Adrenal gland (tissue), 19 donors: ENCODE results near the gene ZSCAN10. TPM values are rescaled to one million over a fixed set of nuclear protein-coding genes. Genes with fewer than 3 reads are reported as not detected.
A peak's percentile ranks its signal among the peaks of the same experiment; 100 is the strongest.

Experiments used
- DNase-seq, 7 donors: peaks; one replicate each; pipeline ENCODE4 v3.0.0-alpha.2; 2019 to 2020
- H3K27ac ChIP-seq, 5 donors: fragments of 200-600 bp; sonication (generic) in 4 of 5; 1 replicate in 3 of 5; 2 replicates in 2 of 5; pipeline versions ENCODE4 v1.5.1 to v1.8.0; 2016 to 2020; ENCODE audit warnings: mild to moderate bottlenecking in 1 of 5
- H3K27me3 ChIP-seq: fragments of 200-600 bp; 2 replicates; pipeline ENCODE4 v1.8.0; 2021
- H3K36me3 ChIP-seq, 2 donors: fragments of 200-600 bp; replicated peaks in 1 of 2; 1 replicate in 1 of 2; 2 replicates in 1 of 2; pipeline versions ENCODE4 v1.5.1 to v1.8.0; 2018 to 2022
- H3K4me1 ChIP-seq, 2 donors: fragments of 200-600 bp; replicated peaks in 1 of 2; 1 replicate in 1 of 2; 2 replicates in 1 of 2; pipeline versions ENCODE4 v1.5.1 to v1.8.0; 2018 to 2021
- H3K4me3 ChIP-seq, 4 donors: fragments of 200-600 bp; sonication (generic) in 3 of 4; one replicate each; pipeline ENCODE4 v1.5.1; 2016 to 2018
- H3K9me3 ChIP-seq, 3 donors: fragments of 200-600 bp; sonication (generic) in 1 of 3; replicated peaks in 1 of 3; 1 replicate in 2 of 3; 2 replicates in 1 of 3; pipeline versions ENCODE4 v1.5.1 to v1.8.0; 2016 to 2021
- CTCF ChIP-seq, 6 experiments: fragments of 450-650 bp in 4 of 6; fragments of 200-600 bp in 2 of 6; sonication (generic) in 1 of 6; IDR thresholded peaks; 1 replicate in 5 of 6; 2 replicates in 1 of 6; pipeline versions ENCODE4 v1.5.1 to v1.8.0; 2016 to 2021; ENCODE audit warnings: antibody characterized with exemption in 6 of 6, mild to moderate bottlenecking in 2 of 6, moderate library complexity in 1 of 6
- POLR2A ChIP-seq, 2 donors: fragments of 450-650 bp; IDR thresholded peaks; one replicate each; pipeline ENCODE4 v1.6.1; 2017; ENCODE audit warnings: antibody characterized with exemption in 2 of 2, mild to moderate bottlenecking in 2 of 2, moderate library complexity in 1 of 2
- WGBS, 4 donors: extraction: QIAGEN DNeasy Blood & Tissue Kit in 2 of 4; methylation state at CpG; one replicate each; pipeline versions ENCODE4 v1.1.5 to v1.1.7; 2013 to 2017; 5-methylcytosine and 5-hydroxymethylcytosine counted together
- intact Hi-C, 2 donors: fragments of 100-400 bp; cut with DNase I; formaldehyde crosslinking; loops; one replicate each; pipeline versions ENCODE4 v1.14.1 to v1.15.0; 2022 to 2023
- long read RNA-seq, 10 donors: library from polyadenylated mRNA in 3 of 10; unstranded in 2 of 10; stranded (forward) in 1 of 10; transcript quantifications; one replicate each; pipeline ENCODE4 v2.0.0 and lab custom pipeline, GENCODE V29; 2021 to 2026
- polyA plus RNA-seq, 3 donors: library from polyadenylated mRNA; stranded (reverse); fragments of 200-250 nt in 2 of 3; fragments of 350-450 nt in 1 of 3; fragmentation: Illumina TruSeq in 1 of 3; extraction: RNeasy Lipid Tissue Mini Kit (QIAGEN cat#74804) in 1 of 3; gene quantifications; one replicate each; pipeline ENCODE4 v1.2.3, GENCODE V29; 2013 to 2014
- total RNA-seq, 9 donors: library from RNA; depleted of rRNA in 4 of 9; stranded (reverse); fragments of >200 nt in 4 of 9; fragments of 120-200 nt in 1 of 9; fragmentation: NEBNext Ultra II Directional in 1 of 9; extraction: Animal tissue kit (Norgen Biotek cat#: 25700) in 1 of 9; gene quantifications; one replicate each; pipeline versions ENCODE4 v1.1.0 to v1.2.4, GENCODE V29; 2013 to 2023
- donor health status: healthy with polysubstance abuse.
- donor health status: Bipolar disorder and iron deficiency.
- donor health status: DM: yes; HTN: yes; CAD: no.
- donor health status: DM: no; HTN: no; CAD: no.
- donor health status: DM: no; HTN: no; CAD: no.
- donor health status: DM: yes; HTN: yes; CAD: no.

ZSCAN10 gene
- under 1 TPM in 3 of 9 donors, not detected in 6; 0.11 to 0.50 (median 0.15) TPM for total RNA-seq
- polyA plus RNA-seq: under 1 TPM in 1 of 3 donors, not detected in 2; 0.13 TPM
- long read RNA-seq, donor 1: 0 reads
- long read RNA-seq, donor 2: 0 reads
- long read RNA-seq, donor 3: 0 reads
- long read RNA-seq, donor 4: 0 reads
- long read RNA-seq, donor 5: 0 reads
- long read RNA-seq, donor 6: 0 reads
- long read RNA-seq, donor 7: 0 reads
- long read RNA-seq, donor 8: 0 reads
- long read RNA-seq, donor 9: 0 reads
- long read RNA-seq, donor 10: 0 reads

GRCh38 chr16:3098459-3099394 lies at the start of gene ZSCAN10:
Gene ZSCAN10, minus strand, starts transcription at chr16:3099294. Its CDS starts 6,357 bp downstream, at chr16:3092937.
- peak within 1 kb of the TSS in 1 of 4 donors; percentile 37 for H3K4me3 ChIP-seq
- no peak within 1 kb of the TSS for H3K27ac ChIP-seq
- H3K9me3 ChIP-seq: no peaks in the 10 kb centered on the region
- TF ChIP-seq POLR2A (IDR thresholded peaks at IDR 0.05) (no peak), CTCF (IDR thresholded peaks at IDR 0.05) (no peak)
- peaks cover 0 to 7% of the 10 kb centered on the region in 2 donors for H3K4me1 ChIP-seq
- H3K27me3 ChIP-seq: no peaks in the 10 kb centered on the region
- DNase-seq: no peak
- intact Hi-C loops: no loop called here
- WGBS, 4 donors: 45 to 69% (median 61%) methylated on average over 15 to 21 of the region's 21 CpGs
- no peaks in the 10 kb centered on the region for H3K36me3 ChIP-seq

- TF ChIP-seq CTCF (IDR thresholded peaks at IDR 0.05) (no peak), POLR2A (IDR thresholded peaks at IDR 0.05) (no peak)
- WGBS, 4 donors: 93 to 100% (median 96%) methylated on average over 6 to 13 of the region's 13 CpGs
- DNase-seq: no peak
- Histone ChIP-seq H3K9me3 (no peaks in the 10 kb centered on the region), H3K27me3 (no peaks in the 10 kb centered on the region), H3K36me3 (no peaks in the 10 kb centered on the region), H3K4me1 (peaks cover 3 to 44% of the 10 kb centered on the region in 2 donors), H3K27ac (no peak overlapping the region), H3K4me3 (no peak overlapping the region)
- intact Hi-C loops: no loop called here
Observed at GRCh38 chr16:3148256-3149192, 49.4 kb upstream of the ZSCAN10 start.

GRCh38 chr16:3147757-3148104 lies 48.6 kb upstream of the ZSCAN10 start:
- intact Hi-C loops: no loop called here
- TF ChIP-seq POLR2A (IDR thresholded peaks at IDR 0.05): no peak
- Histone ChIP-seq H3K4me3 (no peak overlapping the region), H3K27me3 (no peaks in the 10 kb centered on the region), H3K27ac (no peak overlapping the region), H3K9me3 (no peaks in the 10 kb centered on the region), H3K4me1 (peaks cover 3 to 48% of the 10 kb centered on the region in 2 donors), H3K36me3 (no peaks in the 10 kb centered on the region)
- WGBS, 4 donors: 80 to 93% (median 89%) methylated on average over 3 to 5 of the region's 5 CpGs
- DNase-seq: no peak

- H3K36me3 ChIP-seq: no peaks in the 10 kb centered on the region
- H3K27ac ChIP-seq: no peak overlapping the region
- 80 to 91% (median 89%) methylated on average over 5 to 16 of the region's 16 CpGs for WGBS, 4 donors
- H3K4me3 ChIP-seq: no peak overlapping the region
- DNase-seq: no peak
- peaks cover 3 to 45% of the 10 kb centered on the region in 2 donors for H3K4me1 ChIP-seq
- no peaks in the 10 kb centered on the region for H3K27me3 ChIP-seq
- intact Hi-C loops: no loop called here
- TF ChIP-seq CTCF (IDR thresholded peaks at IDR 0.05) (no peak), POLR2A (IDR thresholded peaks at IDR 0.05) (no peak)
- no peaks in the 10 kb centered on the region for H3K9me3 ChIP-seq
Observed at GRCh38 chr16:3147046-3147756, 48.1 kb upstream of the ZSCAN10 start.
